HG03175 (cell line): ENCODE data around the gene CDK2AP2.
A peak's percentile ranks its signal among the peaks of the same experiment; 100 is the strongest.
"Not testable (repeated sequence)": the region's sequence is repeated elsewhere in the genome, so short reads cannot be mapped to it uniquely, and the experiment has no call there.

Source experiments
- ATAC-seq: cut with Tn5 transposase; IDR thresholded peaks from one replicate; pipeline ENCODE4 v1.9.1; 2021; ENCODE audit warnings: mild to moderate bottlenecking, moderate library complexity; ENCODE audit not compliant: unreplicated experiment

The CDK2AP2 gene

GRCh38 chr11:67524480-67524808 is 16.5 kb upstream of the CDK2AP2 start:
- no peak for ATAC-seq

GRCh38 chr11:67523556-67524479 is 15.9 kb upstream of the CDK2AP2 start:
- ATAC-seq = no peak

- no peak for ATAC-seq
Measured at GRCh38 chr11:67522844-67523555, 15.0 kb upstream of the CDK2AP2 start, which contains the start of gene CABP2. CABP2 (minus strand) TSS chr11:67523446; CDS start chr11:67523326, 120 bp downstream.

DNA sequence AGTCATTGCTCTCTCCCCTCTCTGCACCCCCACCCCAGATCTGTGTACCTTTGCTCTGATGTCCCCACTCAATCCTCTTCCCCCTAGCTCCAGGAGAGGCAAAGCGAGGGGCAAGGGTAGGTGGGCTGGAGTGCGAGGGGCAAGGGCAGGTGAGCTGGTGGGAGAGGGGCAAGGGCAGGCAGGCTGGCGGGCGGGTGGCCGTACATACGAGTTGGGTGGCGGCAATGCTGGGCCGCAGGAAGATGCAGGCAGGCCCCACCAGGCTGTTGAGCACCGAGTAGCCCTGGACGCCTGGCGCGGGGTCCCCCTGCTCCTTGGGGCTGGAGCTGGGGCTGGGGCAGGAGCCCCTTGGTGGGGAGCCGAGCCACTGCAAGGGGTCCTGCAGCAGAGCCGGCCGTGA is 14.4 kb upstream of the CDK2AP2 start:
- ATAC-seq = no peak

DNA sequence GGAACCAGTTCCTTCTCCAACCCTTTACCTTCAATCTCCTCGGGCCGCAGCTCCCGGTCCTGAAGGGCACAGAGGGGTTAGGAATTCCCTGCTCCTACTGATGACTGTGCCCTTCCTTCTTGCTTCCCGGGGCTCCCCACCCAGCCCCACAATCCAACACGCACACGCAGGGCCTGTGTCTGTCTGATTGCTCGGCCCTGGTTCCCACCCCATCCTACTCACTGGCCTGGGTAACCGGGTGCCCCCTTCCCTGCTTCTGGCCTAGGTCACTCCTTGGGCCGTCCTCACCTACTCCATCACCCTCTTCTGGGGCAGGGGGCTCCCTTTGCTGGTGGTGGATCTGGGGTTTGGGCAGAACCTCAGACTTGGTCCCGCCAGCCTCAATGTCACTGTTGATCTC is 14.0 kb upstream of the CDK2AP2 start:
- no peak for ATAC-seq

DNA sequence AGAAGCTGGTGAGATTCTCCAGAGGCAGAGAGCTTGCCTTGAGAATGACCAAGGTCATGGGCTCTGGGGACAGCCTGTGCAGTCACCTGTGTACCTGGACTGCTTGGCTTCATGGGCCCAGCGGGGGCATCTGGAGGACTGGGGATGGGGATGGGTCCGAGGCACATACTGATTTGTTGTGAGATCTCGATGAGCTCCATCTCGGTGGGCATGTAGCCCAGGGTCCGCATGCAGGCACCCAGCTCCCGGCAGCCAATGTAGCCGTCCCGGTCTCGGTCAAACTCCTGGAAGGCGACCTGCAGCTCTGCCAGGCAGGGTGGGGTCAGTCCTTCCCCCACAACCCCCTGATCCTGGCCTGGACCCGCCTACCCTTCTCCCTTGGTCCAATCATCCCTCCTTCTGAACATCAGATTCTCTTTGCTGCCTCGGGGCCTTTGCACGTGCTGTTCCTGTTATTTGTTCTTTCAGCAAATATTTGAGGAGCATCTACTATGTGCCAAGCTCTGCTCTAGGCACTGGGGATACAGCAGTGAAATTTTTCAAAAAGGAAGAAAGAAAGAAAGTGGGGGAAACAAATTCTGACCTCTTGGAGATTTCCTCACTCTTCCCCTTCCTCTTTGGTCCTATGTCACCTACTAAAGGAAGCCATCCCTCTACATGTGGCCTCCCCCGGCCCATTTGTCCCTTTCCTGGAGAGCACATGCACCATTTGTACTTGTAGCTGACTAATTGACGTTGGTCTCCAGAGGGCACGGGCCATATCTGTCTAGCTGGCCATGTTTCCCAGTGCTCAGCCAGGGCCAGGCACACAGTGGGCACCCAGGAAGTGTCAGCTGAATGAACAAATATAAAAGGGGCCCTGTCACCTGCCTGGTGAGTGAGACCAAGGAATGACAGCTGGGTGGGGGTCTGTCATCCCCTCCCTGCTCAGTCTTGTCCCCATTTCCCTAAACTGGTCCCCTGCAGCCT is 13.2 kb upstream of the CDK2AP2 start:
- no peak for ATAC-seq

DNA sequence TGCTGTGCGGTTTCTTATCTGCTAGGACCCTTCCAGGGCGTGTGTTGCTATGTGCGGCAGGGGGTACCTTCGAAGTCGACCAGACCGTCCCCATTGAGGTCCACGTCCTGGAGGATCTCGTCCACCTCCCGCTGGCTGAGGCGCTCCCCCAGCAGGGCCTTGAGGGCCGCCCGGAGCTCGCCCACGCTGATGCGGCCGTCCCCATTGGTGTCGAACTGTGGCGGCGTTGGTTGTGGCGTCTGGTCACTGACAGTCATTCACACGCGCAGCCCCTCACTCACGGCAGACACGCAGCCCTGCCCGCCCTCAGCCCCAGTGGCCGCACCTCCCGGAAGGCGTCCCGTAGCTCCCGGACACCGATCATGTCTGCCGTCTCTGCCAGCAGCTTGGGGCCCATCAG is 11.8 kb upstream of the CDK2AP2 start:
- no peak for ATAC-seq

GRCh38 chr11:67517784-67518552 is 10.0 kb upstream of the CDK2AP2 start:
- no peak for ATAC-seq

- ATAC-seq = no peak
Measured at GRCh38 chr11:67516806-67517205, 8.8 kb upstream of the CDK2AP2 start.

- no peak for ATAC-seq
Measured at GRCh38 chr11:67514116-67514515, 6.2 kb upstream of the CDK2AP2 start.

DNA sequence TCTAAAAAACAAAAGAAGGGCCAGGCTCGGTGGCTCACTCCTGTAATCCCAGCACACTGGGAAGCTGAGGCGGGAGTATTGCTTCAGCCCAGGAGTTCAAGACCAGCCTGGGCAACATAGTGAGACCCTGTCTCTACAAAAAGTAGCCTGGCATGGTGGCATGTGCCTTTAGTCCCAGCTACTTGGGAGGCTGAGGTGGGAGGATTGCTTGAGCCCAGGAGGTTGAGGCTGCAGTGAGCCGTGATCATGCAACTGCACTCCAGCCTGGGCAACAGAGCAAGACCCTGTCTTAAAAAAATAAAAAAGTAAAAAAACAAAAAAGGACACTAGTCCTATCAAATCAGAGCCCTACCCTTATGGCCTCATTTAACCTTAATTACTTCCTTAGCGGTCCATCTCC is 3.6 kb upstream of the CDK2AP2 start:
- not testable (repeated sequence) for ATAC-seq

DNA sequence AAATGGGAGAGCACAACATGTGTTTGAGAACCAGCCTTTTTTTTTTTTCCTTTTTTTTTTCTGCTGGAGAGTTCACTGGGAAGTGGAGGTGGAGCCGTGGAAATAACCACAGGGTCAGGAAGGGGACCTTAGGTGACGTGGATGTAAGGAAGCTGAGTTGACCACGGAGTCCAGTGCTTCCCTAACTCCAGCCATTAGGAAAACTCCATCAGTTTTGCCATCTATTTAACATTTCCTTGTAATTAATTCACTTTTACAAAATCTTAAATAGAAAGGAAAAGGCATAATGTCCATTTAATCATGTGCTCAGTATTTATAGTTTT is 2.0 kb upstream of the CDK2AP2 start:
- ATAC-seq = no peak

DNA sequence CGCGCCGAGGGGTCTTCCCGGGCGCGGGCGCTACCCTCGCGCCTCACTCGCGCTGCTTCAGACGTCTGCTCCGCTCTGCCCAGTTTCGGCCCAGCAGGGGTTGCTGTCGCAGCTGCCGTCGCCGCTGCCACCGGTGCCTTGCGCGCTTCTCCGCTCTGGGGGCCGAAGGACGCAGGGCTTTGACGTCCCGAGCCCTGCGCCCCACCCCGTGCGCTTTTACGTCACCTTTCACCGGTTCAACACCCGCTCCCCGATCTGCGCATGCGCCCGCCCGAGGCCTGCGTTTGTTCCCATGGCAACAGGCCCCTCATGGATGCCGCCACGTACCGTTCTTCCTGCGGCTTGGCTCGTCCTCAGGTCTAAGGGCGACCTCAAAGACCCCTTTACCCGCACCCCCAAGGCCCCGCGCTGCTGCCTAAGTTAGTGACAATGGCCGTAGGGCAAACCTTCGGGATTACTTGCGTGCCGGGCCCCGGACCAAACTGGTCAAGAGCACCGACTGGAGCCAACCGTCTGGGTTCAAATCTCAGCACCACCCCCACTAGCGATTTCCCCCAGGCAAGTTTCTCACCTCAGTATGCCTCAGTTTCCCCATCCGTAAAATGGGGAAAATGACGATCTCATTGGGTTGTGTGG is 642 bp upstream of the CDK2AP2 start:
- peak; percentile 49 for ATAC-seq

DNA sequence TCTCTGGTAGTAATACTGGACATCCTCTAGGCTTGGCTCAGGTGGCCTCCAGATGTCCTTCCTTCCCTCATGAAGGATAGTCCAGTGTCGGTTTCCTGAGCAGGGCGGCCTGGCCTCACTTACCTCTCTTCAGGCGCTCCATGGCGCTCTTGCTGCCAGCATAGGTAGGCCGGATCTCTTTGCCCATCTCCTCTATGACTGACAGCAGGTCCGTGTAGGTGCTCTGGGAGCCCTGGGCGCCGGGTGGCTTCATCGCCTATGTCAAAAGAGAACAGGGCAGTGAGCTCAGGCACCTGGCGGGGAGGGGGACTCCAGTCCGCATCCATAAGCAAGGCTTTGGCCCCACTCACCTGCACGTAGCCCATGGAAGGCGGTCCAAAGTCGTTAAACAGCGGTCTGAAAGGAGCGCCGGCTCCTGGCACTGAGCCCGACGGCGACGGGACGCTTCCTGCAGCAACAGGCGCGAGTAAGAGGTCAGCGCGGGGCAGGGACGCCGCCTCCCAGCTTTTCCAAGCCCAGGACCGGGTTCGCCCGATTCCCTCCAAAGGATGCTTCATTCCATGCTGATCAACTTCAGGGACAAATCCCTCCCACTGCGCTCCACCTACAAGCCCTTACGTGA is 609 bp downstream of the CDK2AP2 start:
- ATAC-seq = no peak

- no peak for ATAC-seq
Measured at GRCh38 chr11:67506426-67507051, 1.4 kb downstream of the CDK2AP2 start.

DNA sequence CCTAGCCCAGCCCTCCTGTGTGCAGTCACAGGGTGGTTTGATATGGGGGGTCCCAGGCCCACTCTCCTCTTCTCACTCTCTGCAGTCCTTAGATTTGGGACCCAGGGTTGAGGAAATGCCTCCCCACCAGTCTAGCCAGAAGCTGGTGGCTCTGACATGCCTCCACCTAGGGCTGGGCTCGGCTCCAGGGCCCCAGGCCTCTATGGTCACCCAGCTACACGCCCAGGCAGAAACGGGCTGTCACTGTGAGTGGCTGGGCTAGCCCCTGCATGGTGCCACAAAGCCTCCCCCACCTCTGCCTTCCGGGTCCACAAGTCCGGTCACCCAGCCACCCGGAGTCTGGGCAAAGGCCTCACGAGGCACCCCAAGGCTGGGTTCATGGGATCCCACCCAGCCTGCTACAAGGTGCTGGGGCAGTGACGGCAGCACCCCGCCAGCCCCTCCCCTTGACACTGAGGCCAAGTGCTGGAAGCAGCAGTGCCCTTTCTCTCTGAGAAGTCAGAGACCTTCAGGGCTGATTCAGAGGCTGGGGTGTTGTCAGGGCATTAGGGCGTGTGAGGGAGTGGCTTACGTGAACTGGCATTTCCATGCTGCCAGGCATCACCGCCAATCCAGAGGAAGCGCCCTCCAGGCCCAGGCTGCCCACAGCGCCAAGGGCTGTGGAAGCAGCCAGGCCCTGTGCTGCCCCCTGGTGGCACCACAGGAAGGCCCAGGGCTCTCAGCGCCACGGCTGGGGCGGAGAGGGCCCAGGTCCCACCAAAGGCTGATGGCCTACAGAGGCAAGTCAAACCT is 2.2 kb downstream of the CDK2AP2 start:
- ATAC-seq = no peak

GRCh38 chr11:67504950-67505581 is 2.9 kb downstream of the CDK2AP2 start, which contains the start of gene PITPNM1:
PITPNM1 (minus strand) TSS chr11:67505363; CDS start chr11:67504180, 1,183 bp downstream.
- no peak for ATAC-seq
